Hepatocyte (in vitro differentiated cells): ENCODE results near the gene CD40.

Source experiments
- CTCF ChIP-seq: fragments of 200-600 bp; sonication (generic); IDR thresholded peaks from 2 replicates; pipeline ENCODE4 v1.5.1; 2016; ENCODE audit warnings: antibody characterized with exemption, mild to moderate bottlenecking; ENCODE audit not compliant: poor library complexity
- EZH2 ChIP-seq: fragments of 200-600 bp; sonication (generic); IDR thresholded peaks from 2 replicates; pipeline ENCODE4 v1.6.1; 2016; ENCODE audit warnings: antibody characterized with exemption, mild to moderate bottlenecking, borderline replicate concordance
- EZH2phosphoT487 ChIP-seq: fragments of 200-600 bp; sonication (generic); IDR thresholded peaks from one replicate; pipeline ENCODE4 v1.6.1; 2018; ENCODE audit warnings: antibody characterized with exemption, mild to moderate bottlenecking, low read depth, moderate library complexity; ENCODE audit not compliant: unreplicated experiment, severe bottlenecking

- no peak for TF ChIP-seq CTCF
- no peak for TF ChIP-seq EZH2
- no peak for TF ChIP-seq EZH2phosphoT487
These were observed 21.3 kb downstream of the CD40 start for GRCh38 chr20:46139266-46139889.
